Spleen (tissue), 11 donors: ENCODE results near the gene ZNF552. TPM values are rescaled to one million over a fixed set of nuclear protein-coding genes. Genes with fewer than 3 reads are reported as not detected.
A peak's percentile ranks its signal among the peaks of the same experiment; 100 is the strongest.
"Not testable (repeated sequence)": the region's sequence is repeated elsewhere in the genome, so short reads cannot be mapped to it uniquely, and the experiment has no call there.

Experiments
- DNase-seq: peaks from one replicate; pipeline ENCODE4 v3.0.0-alpha.2; 2020
- H3K27ac ChIP-seq, 8 donors: fragments of 200-600 bp; sonication (generic) in 7 of 8; 1 replicate in 4 of 8; 2 replicates in 4 of 8; pipeline versions ENCODE4 v1.5.0 to v1.8.0; 2016 to 2021; ENCODE audit warnings: inconsistent platforms in 4 of 8, mild to moderate bottlenecking in 4 of 8, moderate library complexity in 1 of 8
- H3K27me3 ChIP-seq, 7 donors: fragments of 200-600 bp; sonication (generic) in 6 of 7; replicated peaks in 1 of 7; 1 replicate in 4 of 7; 2 replicates in 3 of 7; pipeline versions ENCODE4 v1.5.0 to v1.8.0; 2016 to 2021; ENCODE audit warnings: inconsistent platforms in 3 of 7, mild to moderate bottlenecking in 1 of 7
- H3K36me3 ChIP-seq, 6 donors: fragments of 200-600 bp; sonication (generic) in 5 of 6; 1 replicate in 4 of 6; 2 replicates in 2 of 6; pipeline versions ENCODE4 v1.5.0 to v1.8.0; 2016 to 2021; ENCODE audit warnings: inconsistent platforms in 2 of 6
- H3K4me1 ChIP-seq, 6 donors: fragments of 200-600 bp; sonication (generic) in 5 of 6; 1 replicate in 3 of 6; 2 replicates in 3 of 6; pipeline versions ENCODE4 v1.5.0 to v1.8.0; 2016 to 2021; ENCODE audit warnings: inconsistent platforms in 3 of 6
- H3K4me3 ChIP-seq, 8 donors: fragments of 200-600 bp; sonication (generic) in 7 of 8; 1 replicate in 4 of 8; 2 replicates in 4 of 8; pipeline versions ENCODE4 v1.5.0 to v1.8.0; 2016 to 2021; ENCODE audit warnings: inconsistent platforms in 4 of 8, mild to moderate bottlenecking in 4 of 8, moderate library complexity in 2 of 8
- H3K9me3 ChIP-seq, 8 donors: fragments of 200-600 bp; sonication (generic) in 7 of 8; 1 replicate in 4 of 8; 2 replicates in 4 of 8; pipeline versions ENCODE4 v1.5.0 to v1.8.0; 2016 to 2021; ENCODE audit warnings: inconsistent platforms in 4 of 8
- CTCF ChIP-seq, 11 experiments: fragments of 200-600 bp in 7 of 11; fragments of 450-650 bp in 4 of 11; sonication (generic) in 4 of 11; IDR thresholded peaks in 8 of 11; conservative IDR thresholded peaks in 3 of 11; 1 replicate in 7 of 11; 2 replicates in 4 of 11; pipeline versions ENCODE4 v1.4.0 to v1.8.0; 2016 to 2021; ENCODE audit warnings: antibody characterized with exemption in 11 of 11, inconsistent platforms in 4 of 11, mild to moderate bottlenecking in 1 of 11
- POLR2A ChIP-seq, 3 donors: fragments of 450-650 bp; IDR thresholded peaks; one replicate each; pipeline ENCODE4 v1.5.1; 2017; ENCODE audit warnings: antibody characterized with exemption in 3 of 3, mild to moderate bottlenecking in 1 of 3
- POLR2AphosphoS5 ChIP-seq, 3 donors: sonication (generic); formaldehyde crosslinking; IDR thresholded peaks; one replicate each; pipeline ENCODE4 v1.5.1; 2017; ENCODE audit warnings: antibody characterized with exemption in 3 of 3
- WGBS, 5 donors: extraction: QIAGEN DNeasy Blood & Tissue Kit in 3 of 5; methylation state at CpG; one replicate each; pipeline versions ENCODE4 v1.1.5 to v1.1.7; 2013 to 2018; 5-methylcytosine and 5-hydroxymethylcytosine counted together
- intact Hi-C: fragments of 100-400 bp; cut with DNase I; formaldehyde crosslinking; loops from one replicate; pipeline ENCODE4 v1.15.0; 2023; ENCODE audit warnings: low total_unique reads
- polyA plus RNA-seq, 3 donors: library from polyadenylated mRNA; stranded (reverse); fragments of 200-250 nt; gene quantifications; one replicate each; pipeline ENCODE4 v1.2.1, GENCODE V29; 2013
- total RNA-seq, 7 donors: library from RNA; depleted of rRNA in 3 of 7; stranded (reverse); fragments of >200 nt in 3 of 7; fragmentation: NEBNext Ultra II Directional in 4 of 7; extraction: Animal tissue kit (Norgen Biotek cat#: 25700) in 4 of 7; gene quantifications; one replicate each; pipeline versions ENCODE4 v1.1.0 to v1.2.1, GENCODE V29; 2016 to 2021
- donor health status: healthy with polysubstance abuse.
- donor health status: DM: no; HTN: no; CAD: no; lungs with moderate emphysema.
- donor health status: DM: no; HTN: no; CAD: no.
- donor health status: Bipolar disorder and iron deficiency.
- donor health status: healthy.
- donor health status: DM: no; HTN: no; CAD: no.
- donor health status: DM: yes; HTN: yes; CAD: no.

ZNF552 gene
- total and polyA plus RNA-seq, 10 donors, result 2.9 to 20.8 (median 9.4) TPM

- no peak for DNase-seq
- H3K27ac ChIP-seq, result no peak overlapping the region
- no peaks in the 10 kb centered on the region for H3K9me3 ChIP-seq
- TF ChIP-seq POLR2AphosphoS5 (IDR thresholded peaks at IDR 0.05) (no peak), POLR2A (IDR thresholded peaks at IDR 0.05) (no peak), CTCF (IDR thresholded peaks at IDR 0.05 in 8 of 11, conservative IDR thresholded peaks at IDR 0.05 in 3 of 11) (no peak)
- WGBS, 5 donors, result 78 to 95% (median 82%) methylated on average over 7 of the region's 7 CpGs
- no peak overlapping the region for H3K4me3 ChIP-seq
- intact Hi-C loops, result no loop called here
- H3K4me1 ChIP-seq, result peaks cover 11 to 62% (median 50%) of the 10 kb centered on the region in 6 donors
- no peaks in the 10 kb centered on the region for H3K27me3 ChIP-seq
- H3K36me3 ChIP-seq, result peaks cover 0 to 11% (median 0%) of the 10 kb centered on the region in 6 donors
These were observed 1.9 kb upstream of the ZNF552 start for GRCh38 chr19:57816652-57817051.

- DNase-seq, result no peak
- no peak for TF ChIP-seq POLR2A (IDR thresholded peaks at IDR 0.05)
- no peak for TF ChIP-seq CTCF (IDR thresholded peaks at IDR 0.05 in 8 of 11, conservative IDR thresholded peaks at IDR 0.05 in 3 of 11)
- TF ChIP-seq POLR2AphosphoS5 (IDR thresholded peaks at IDR 0.05), result no peak
- 87 to 93% (median 92%) methylated on average over 17 of the region's 17 CpGs for WGBS, 5 donors
- intact Hi-C loops, result no loop called here
- Histone ChIP-seq H3K27ac (peak overlapping the region; percentile 57 to 92 (median 86)), H3K9me3 (no peaks in the 10 kb centered on the region), H3K36me3 (peaks cover 0 to 21% (median 1%) of the 10 kb centered on the region in 6 donors), H3K4me1 (peaks cover 11 to 59% (median 42%) of the 10 kb centered on the region in 6 donors), H3K27me3 (no peaks in the 10 kb centered on the region), H3K4me3 (peak overlapping the region in 7 of 8 donors; percentile 72 to 96 (median 82))
These were observed 748 bp upstream of the ZNF552 start for GRCh38 chr19:57815247-57816075.

DNA sequence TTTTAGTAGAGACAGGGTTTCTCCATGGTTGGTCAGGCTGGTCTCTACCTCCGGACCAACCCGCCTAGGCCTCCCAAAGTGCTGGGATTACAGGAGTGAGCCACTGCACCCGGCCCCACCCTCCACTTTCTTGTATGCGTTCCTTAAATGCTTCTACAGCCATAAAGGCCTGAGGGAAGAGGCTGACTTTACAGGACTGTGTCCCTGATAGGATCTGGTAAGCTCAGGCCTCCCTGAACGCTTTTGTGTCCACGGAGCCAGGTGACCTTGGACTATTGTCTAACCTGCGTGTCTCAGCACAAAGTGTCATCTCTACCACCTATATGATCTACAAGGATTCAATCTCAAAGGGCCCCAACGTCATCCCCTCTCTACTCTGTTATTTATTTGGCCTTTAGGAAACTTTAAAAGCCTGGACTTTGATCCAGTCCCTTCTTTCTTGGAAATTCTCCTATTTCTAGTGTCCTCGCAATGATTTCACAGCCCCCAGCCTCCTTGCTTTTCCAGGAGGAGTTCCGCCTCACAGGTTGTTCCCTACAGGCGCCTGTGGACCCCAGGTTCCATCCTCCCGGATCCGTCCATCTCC is 701 bp downstream of the ZNF552 start:
- TF ChIP-seq POLR2A (IDR thresholded peaks at IDR 0.05), result no peak
- no peak for TF ChIP-seq CTCF (IDR thresholded peaks at IDR 0.05 in 8 of 11, conservative IDR thresholded peaks at IDR 0.05 in 3 of 11)
- no peak for TF ChIP-seq POLR2AphosphoS5 (IDR thresholded peaks at IDR 0.05)
- Histone ChIP-seq H3K36me3 (peaks cover 0 to 36% (median 10%) of the 10 kb centered on the region in 6 donors), H3K27me3 (no peaks in the 10 kb centered on the region), H3K9me3 (no peaks in the 10 kb centered on the region), H3K4me1 (peaks cover 11 to 59% (median 37%) of the 10 kb centered on the region in 6 donors), H3K27ac (peak overlapping the region; percentile 57 to 92 (median 86)), H3K4me3 (peak overlapping the region; percentile 46 to 96 (median 82))
- WGBS, 5 donors, result 25 to 37% (median 32%) methylated on average over 11 to 13 of the region's 13 CpGs
- no peak for DNase-seq
- intact Hi-C loops, result no loop called here

GRCh38 chr19:57812975-57813820 is 1.5 kb downstream of the ZNF552 start:
- H3K27ac ChIP-seq, result peak overlapping the region in 6 of 8 donors; percentile 48 to 92 (median 84)
- H3K9me3 ChIP-seq, H3K27me3 ChIP-seq, DNase-seq, intact Hi-C loops: not testable (repeated sequence)
- peak overlapping the region in 4 of 8 donors; percentile 81 to 96 (median 86) for H3K4me3 ChIP-seq
- 82 to 90% (median 87%) methylated on average over 10 to 13 of the region's 13 CpGs for WGBS, 5 donors
- peaks cover 11 to 51% (median 32%) of the 10 kb centered on the region in 6 donors for H3K4me1 ChIP-seq
- H3K36me3 ChIP-seq, result peaks cover 0 to 42% (median 14%) of the 10 kb centered on the region in 6 donors
